ENCODE measurements around the gene KATNB1. TPM values are rescaled to one million over a fixed set of nuclear protein-coding genes. Genes with fewer than 3 reads are reported as not detected.
"Not testable (repeated sequence)": the region's sequence is repeated elsewhere in the genome, so short reads cannot be mapped to it uniquely, and the experiment has no call there.

Gene KATNB1
- total RNA-seq, 2 experiments from 2014 or later, result 23.1 to 31.7 TPM

DNA sequence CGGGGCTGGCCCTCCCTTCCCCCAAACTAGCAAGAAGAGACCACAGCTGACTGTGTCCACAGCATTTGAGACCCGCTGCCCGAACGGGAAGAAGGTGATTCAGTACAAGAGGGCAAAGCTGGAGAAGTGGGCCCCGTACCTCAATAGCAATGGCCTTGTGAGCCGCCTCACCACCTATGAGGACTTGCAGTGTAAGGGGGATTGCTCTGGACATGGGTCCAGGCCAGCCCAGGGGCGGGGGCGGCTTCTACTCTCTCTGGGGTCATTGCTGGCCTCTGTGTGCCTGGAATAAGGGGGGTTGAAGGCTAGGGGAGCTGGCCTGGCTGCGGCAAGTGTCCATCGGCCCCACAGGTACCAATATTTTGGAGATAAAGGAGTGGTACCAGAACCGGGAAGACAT, 12.9 kb upstream of the KATNB1 start:
- CTCF ChIA-PET, result interaction anchor here (1.0 to 1.2 kb wide), 2 partner anchors 14 to 146 kb away, joined by 3 to 4 read pairs; no protein-coding TSS in a partner anchor

DNA sequence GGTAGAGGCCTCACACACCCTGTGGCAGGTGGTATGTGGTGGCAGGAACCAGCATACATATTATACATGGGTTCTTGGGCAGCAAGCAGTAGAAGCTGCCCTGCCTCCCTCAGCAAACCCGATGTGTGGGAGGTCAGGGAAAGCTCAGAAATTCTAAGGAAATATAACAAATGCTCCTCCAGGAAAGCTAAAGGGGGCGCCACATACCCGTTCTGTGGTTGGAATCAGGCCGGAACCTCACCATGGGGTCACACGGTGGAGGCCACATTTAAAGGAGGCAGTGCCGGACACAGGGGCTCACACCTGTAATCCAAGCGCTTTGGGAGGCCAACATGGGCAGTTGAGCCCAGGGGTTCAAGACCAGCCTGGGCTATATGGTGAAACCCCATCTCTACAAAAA, 12.4 kb upstream of the KATNB1 start:
- Mint-ChIP-seq H3K9me3 (no peaks in the 10 kb centered on the region), H3K36me3 (ENCODE audit: low read depth) (no peaks in the 10 kb centered on the region), H3K4me3 (no peak overlapping the region), H3K4me1 (no peaks in the 10 kb centered on the region), H3K27me3 (no peaks in the 10 kb centered on the region), H3K27ac (no peak overlapping the region)
- POLR2A ChIA-PET, result no interaction called here
- no peak for DNase-seq
- CTCF ChIA-PET, result interaction anchor here (1.0 to 1.2 kb wide), 2 partner anchors 14 to 146 kb away, joined by 3 to 4 read pairs; no protein-coding TSS in a partner anchor

More for the DNA sequence above, 12.9 kb upstream of the KATNB1 start:
- no peaks in the 10 kb centered on the region for H3K27me3 Mint-ChIP-seq
- H3K27ac Mint-ChIP-seq, result no peak overlapping the region
- no peaks in the 10 kb centered on the region for H3K4me1 Mint-ChIP-seq
- no peaks in the 10 kb centered on the region for H3K9me3 Mint-ChIP-seq
- no peaks in the 10 kb centered on the region for H3K36me3 Mint-ChIP-seq (ENCODE audit: low read depth)
- no peak overlapping the region for H3K4me3 Mint-ChIP-seq
- POLR2A ChIA-PET, result no interaction called here
- DNase-seq, result no peak

DNA sequence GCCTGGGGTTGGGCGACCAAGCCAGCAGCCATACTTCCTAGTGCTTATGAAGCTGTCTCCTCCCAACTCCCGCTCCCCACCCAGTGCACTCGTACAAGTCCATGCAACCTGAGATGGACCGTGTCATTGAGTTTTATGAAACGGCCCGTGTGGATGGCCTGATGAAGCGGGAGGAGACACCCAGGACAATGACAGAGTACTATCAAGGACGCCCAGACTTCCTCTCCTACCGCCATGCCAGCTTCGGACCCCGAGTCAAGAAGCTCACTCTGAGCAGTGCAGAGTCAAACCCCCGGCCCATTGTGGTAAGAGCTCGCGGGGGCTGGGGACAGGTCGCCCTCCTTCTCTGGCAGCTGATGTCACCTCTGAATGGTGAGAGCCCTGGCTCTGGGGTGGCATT, 11.0 kb upstream of the KATNB1 start:
- Mint-ChIP-seq H3K4me3 (no peak overlapping the region), H3K36me3 (ENCODE audit: low read depth) (no peaks in the 10 kb centered on the region), H3K4me1 (no peaks in the 10 kb centered on the region), H3K9me3 (no peaks in the 10 kb centered on the region), H3K27me3 (no peaks in the 10 kb centered on the region), H3K27ac (no peak overlapping the region)
- DNase-seq, result no peak
- CTCF ChIA-PET, result no interaction called here
- POLR2A ChIA-PET, result no interaction called here

DNA sequence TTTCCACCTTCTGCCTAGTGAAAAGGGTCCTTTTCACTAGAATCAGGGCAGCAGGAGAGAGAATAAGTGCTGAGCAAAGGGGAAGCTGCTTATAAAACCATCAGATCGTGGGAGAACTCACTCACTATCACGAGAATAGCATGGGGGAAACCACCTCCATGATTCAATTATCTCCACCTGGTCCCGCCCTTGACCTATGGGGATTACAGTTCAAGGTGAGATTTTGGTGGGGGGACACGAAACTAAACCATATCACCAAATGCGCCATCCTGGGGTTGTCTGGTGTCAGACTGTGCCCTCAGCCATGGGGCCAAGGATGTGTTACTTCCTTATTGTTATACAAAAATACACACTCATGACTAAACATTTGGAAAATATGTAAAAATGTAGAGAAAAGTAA, 10.4 kb upstream of the KATNB1 start:
- ChIA-PET CTCF (no interaction called here), POLR2A (no interaction called here)
- Mint-ChIP-seq H3K36me3 (ENCODE audit: low read depth) (no peaks in the 10 kb centered on the region), H3K4me3 (no peak overlapping the region), H3K27ac (no peak overlapping the region), H3K9me3 (no peaks in the 10 kb centered on the region), H3K27me3 (no peaks in the 10 kb centered on the region), H3K4me1 (no peaks in the 10 kb centered on the region)
- DNase-seq, result no peak

DNA sequence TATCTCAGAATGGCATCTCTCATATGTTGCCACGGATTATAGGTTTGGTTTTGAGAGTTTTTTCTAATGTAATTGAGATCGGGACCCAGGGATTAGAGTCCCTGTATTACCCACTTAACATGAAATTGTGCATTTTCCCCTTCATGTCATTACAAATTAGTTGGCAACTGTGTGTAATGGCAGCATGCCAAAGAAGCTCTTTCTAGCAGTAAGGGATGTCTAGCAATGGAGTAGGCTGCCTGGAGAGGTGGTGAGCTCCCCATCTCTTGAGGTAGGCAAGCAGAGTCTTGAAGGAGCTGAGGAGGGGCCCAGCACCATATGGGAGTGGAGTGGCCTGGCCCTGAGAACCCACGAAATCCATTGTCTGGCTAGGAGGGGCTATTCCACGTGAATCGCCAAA, 10.0 kb upstream of the KATNB1 start:
- Mint-ChIP-seq H3K36me3 (ENCODE audit: low read depth) (no peaks in the 10 kb centered on the region), H3K27me3 (no peaks in the 10 kb centered on the region), H3K27ac (no peak overlapping the region), H3K4me1 (no peaks in the 10 kb centered on the region), H3K9me3 (no peaks in the 10 kb centered on the region), H3K4me3 (no peak overlapping the region)
- no peak for DNase-seq
- ChIA-PET CTCF (interaction anchor here (3.0 kb wide), 1 partner anchor 11 kb away, joined by 14 read pairs; the partner anchor contains the start of gene KATNB1), POLR2A (interaction anchor here (0.7 kb wide), 1 partner anchor 23 kb away, joined by 4 read pairs; no protein-coding TSS in a partner anchor)

DNA sequence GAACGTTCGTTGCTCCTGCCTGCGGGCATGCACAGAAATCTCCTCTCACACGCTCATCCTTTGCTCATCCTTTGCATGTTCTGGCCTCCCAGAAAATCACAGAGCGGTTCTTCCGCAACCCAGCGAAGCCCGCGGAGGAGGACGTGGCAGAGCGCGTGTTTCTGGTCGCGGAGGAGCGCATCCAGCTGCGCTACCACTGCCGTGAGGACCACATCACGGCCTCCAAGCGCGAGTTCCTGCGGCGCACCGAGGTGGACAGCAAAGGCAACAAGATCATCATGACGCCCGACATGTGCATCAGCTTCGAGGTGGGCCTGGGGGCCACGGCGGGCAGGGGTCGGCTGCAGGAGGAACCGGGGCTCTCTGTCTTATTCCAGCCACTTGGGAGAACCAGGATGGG, 9.6 kb upstream of the KATNB1 start:
- Mint-ChIP-seq H3K27me3 (no peaks in the 10 kb centered on the region), H3K36me3 (ENCODE audit: low read depth) (no peaks in the 10 kb centered on the region), H3K4me1 (no peaks in the 10 kb centered on the region), H3K27ac (no peak overlapping the region), H3K4me3 (no peak overlapping the region), H3K9me3 (no peaks in the 10 kb centered on the region)
- ChIA-PET CTCF (interaction anchor here (0.6 to 3.0 kb wide), 3 partner anchors 10 to 365 kb away, joined by 3 to 14 read pairs (median 3); partner anchors contain the start of gene KATNB1), POLR2A (interaction anchor here (0.7 kb wide), 1 partner anchor 23 kb away, joined by 4 read pairs; no protein-coding TSS in a partner anchor)
- DNase-seq, result no peak

GRCh38 chr16:57726433-57726947, 9.1 kb upstream of the KATNB1 start:
- no peaks in the 10 kb centered on the region for H3K9me3 Mint-ChIP-seq
- H3K4me1 Mint-ChIP-seq, result no peaks in the 10 kb centered on the region
- DNase-seq, result no peak
- H3K27ac Mint-ChIP-seq, result no peak overlapping the region
- ChIA-PET POLR2A (no interaction called here), CTCF (interaction anchor here (0.6 to 3.0 kb wide), 3 partner anchors 10 to 364 kb away, joined by 3 to 14 read pairs (median 3); partner anchors contain the start of gene KATNB1)
- H3K36me3 Mint-ChIP-seq (ENCODE audit: low read depth), result no peaks in the 10 kb centered on the region
- no peak overlapping the region for H3K4me3 Mint-ChIP-seq
- H3K27me3 Mint-ChIP-seq, result no peaks in the 10 kb centered on the region

DNA sequence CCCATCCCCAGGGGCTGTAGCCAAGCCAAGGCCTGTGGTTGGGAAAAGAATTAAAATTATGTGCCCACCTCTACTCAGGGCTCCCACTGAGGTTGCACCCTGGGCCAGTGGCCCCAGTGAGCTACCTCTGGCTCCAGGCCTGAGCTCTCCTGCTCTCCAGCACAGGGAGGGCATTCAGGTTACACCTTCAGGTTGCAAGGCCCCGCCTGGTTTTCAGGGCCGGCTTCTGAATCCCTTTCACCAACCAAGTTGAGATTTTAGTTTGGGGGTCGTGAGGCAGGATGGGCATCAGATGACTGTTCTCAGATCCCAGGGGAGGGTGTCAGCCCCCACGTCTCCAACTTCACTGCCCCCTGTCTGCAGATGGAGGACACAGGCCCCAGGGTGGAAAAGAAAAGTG, 8.0 kb upstream of the KATNB1 start:
- no peak for DNase-seq
- Mint-ChIP-seq H3K9me3 (peaks cover 5% of the 10 kb centered on the region), H3K36me3 (ENCODE audit: low read depth) (peaks cover 2% of the 10 kb centered on the region), H3K27ac (no peak overlapping the region), H3K4me1 (no peaks in the 10 kb centered on the region), H3K4me3 (no peak overlapping the region), H3K27me3 (no peaks in the 10 kb centered on the region)
- ChIA-PET POLR2A (no interaction called here), CTCF (interaction anchor here (3.0 kb wide), 1 partner anchor 8 kb away, joined by 14 read pairs; the partner anchor contains the start of gene KATNB1)

DNA sequence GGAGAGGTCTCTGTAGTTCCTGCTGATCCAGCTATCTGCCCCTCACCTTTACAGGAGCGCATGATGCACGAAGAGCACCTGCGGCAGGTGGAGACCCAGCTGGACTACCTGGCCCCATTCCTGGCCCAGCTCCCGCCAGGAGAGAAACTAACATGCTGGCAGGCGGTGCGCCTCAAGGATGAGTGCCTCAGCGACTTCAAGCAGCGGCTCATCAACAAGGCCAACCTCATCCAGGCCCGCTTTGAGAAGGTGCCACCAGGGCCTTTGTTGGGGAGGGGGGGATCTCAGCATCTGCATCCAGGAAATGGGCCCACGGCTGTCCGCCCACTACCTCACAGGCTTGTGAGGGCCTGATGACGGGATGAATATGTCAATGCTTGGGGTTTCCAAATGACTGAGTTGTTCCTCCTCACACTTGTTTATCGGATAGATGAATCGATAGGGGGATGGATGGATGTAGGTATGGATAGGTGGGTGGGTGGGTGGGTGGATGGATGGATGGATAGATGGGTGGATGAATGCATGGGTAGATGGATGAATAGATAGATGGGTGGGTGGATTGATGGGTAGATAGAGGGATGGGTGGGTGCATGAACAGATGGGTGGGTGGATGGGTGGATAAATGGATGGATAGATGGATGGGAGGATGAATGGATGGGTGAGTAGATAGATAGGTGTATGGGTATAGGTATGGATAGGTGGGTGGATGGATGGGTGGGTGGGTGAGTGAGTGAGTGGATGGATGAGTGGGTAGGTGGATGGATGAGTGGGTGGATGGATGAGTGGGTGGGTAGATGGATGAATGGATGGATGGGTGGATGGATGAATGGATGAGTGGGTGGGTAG, 7.0 kb upstream of the KATNB1 start:
- POLR2A ChIA-PET, result no interaction called here

GRCh38 chr16:57729182-57729484, 6.4 kb upstream of the KATNB1 start:
- ChIA-PET POLR2A (no interaction called here), CTCF (no interaction called here)
- H3K4me1 Mint-ChIP-seq, result no peaks in the 10 kb centered on the region
- no peak overlapping the region for H3K27ac Mint-ChIP-seq
- peaks cover 9% of the 10 kb centered on the region for H3K36me3 Mint-ChIP-seq (ENCODE audit: low read depth)
- no peak for DNase-seq
- peaks cover 16% of the 10 kb centered on the region for H3K9me3 Mint-ChIP-seq
- H3K4me3 Mint-ChIP-seq, result no peak overlapping the region
- no peaks in the 10 kb centered on the region for H3K27me3 Mint-ChIP-seq

More for the DNA sequence above, 7.0 kb upstream of the KATNB1 start:
- Mint-ChIP-seq H3K4me1 (no peaks in the 10 kb centered on the region), H3K36me3 (ENCODE audit: low read depth) (peaks cover 9% of the 10 kb centered on the region), H3K27ac (no peak overlapping the region), H3K9me3 (peaks cover 14% of the 10 kb centered on the region), H3K27me3 (no peaks in the 10 kb centered on the region), H3K4me3 (no peak overlapping the region)
- no peak for DNase-seq
- CTCF ChIA-PET, result interaction anchor here (3.0 kb wide), 1 partner anchor 8 kb away, joined by 14 read pairs; the partner anchor contains the start of gene KATNB1

DNA sequence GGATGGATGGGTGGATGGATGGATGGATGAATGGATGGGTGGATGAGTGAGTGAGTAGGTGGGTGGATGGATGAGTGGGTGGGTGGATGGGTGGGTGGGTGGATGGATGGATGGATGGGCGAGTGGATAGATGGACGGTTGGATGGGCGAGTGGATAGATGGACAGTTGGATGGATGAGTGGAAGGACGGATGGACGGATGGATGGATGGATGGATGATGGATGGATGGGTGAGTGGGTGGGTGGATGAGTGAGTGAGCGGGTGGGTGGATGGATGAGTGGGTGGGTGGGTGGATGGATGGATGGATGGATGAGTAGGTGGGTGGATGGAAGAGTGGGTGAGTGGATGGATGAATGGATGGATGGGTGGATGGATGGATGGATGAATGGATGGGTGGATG, 5.7 kb upstream of the KATNB1 start:
- POLR2A ChIA-PET; H3K36me3 Mint-ChIP-seq (ENCODE audit: low read depth): not testable (repeated sequence)

DNA sequence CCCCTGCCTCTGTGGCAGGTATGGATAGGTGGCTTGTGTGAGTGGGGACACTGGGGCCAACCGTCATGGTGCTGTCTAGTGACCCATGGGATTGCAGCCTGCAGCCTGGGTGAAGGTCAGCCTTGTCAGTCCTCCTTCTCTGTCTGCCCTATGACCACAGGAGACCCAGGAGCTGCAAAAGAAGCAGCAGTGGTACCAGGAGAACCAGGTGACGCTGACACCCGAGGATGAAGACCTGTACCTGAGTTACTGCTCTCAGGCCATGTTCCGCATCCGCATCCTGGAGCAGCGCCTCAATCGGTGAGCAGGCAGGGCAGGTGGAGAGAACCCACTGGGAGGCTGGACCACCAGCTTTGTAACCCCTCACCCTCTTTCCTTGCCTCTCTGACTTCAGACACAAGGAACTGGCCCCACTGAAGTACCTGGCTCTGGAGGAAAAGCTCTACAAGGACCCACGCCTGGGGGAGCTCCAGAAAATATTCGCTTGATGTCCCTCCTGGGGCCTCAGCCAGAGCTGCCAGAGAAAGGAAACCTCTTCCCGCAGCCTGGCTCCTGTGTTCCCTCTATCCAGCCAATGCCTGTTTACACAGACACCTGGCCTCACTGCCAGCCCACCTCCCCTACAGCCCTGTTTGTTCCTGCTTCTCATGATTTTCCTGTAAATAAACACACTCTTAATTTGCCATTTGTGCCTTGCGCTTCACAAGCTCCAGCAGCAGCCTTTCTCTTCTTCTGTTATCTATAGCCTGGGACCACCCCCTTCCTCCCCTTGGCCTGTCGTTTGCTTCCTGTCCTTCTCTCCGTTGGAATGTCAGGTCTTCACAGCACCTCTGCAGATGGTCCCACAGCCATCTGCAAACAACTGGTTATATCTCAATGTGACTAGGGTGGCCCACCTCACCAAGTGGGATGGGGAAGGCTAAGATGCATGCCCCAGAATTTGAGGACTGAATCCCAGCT, 4.5 kb upstream of the KATNB1 start:
- peaks cover 16% of the 10 kb centered on the region for H3K9me3 Mint-ChIP-seq
- ChIA-PET POLR2A (no interaction called here), CTCF (interaction anchor here (0.6 to 1.0 kb wide), 2 partner anchors 9 to 1147 kb away, joined by 3 read pairs; no protein-coding TSS in a partner anchor)
- peaks cover 12% of the 10 kb centered on the region for H3K36me3 Mint-ChIP-seq (ENCODE audit: low read depth)
- H3K27ac Mint-ChIP-seq, result no peak overlapping the region
- no peak overlapping the region for H3K4me3 Mint-ChIP-seq
- H3K27me3 Mint-ChIP-seq, result no peaks in the 10 kb centered on the region
- no peak for DNase-seq
- peaks cover 6% of the 10 kb centered on the region for H3K4me1 Mint-ChIP-seq

More for the DNA sequence above, 5.7 kb upstream of the KATNB1 start:
- H3K27me3 Mint-ChIP-seq, H3K4me1 Mint-ChIP-seq, DNase-seq, H3K4me3 Mint-ChIP-seq, H3K27ac Mint-ChIP-seq: not testable (repeated sequence)
- CTCF ChIA-PET, result interaction anchor here (1.0 kb wide), 1 partner anchor 8 kb away, joined by 3 read pairs; no protein-coding TSS in a partner anchor
- peaks cover 16% of the 10 kb centered on the region for H3K9me3 Mint-ChIP-seq

Data from activated CD4-positive, alpha-beta T cell treated with anti-CD3 and anti-CD28 coated beads, Interleukin-2, amount 10 ng/mL, durations not matched to agents 7 days and 5 days (primary cell).